Endothelial cell of umbilical vein (primary cell): ENCODE measurements around the gene SP1. TPM values are rescaled to one million over a fixed set of nuclear protein-coding genes. Genes with fewer than 3 reads are reported as not detected.
A peak's percentile ranks its signal among the peaks of the same experiment; 100 is the strongest.
"Not testable (repeated sequence)": the region's sequence is repeated elsewhere in the genome, so short reads cannot be mapped to it uniquely, and the experiment has no call there.

Experiments used
- BruUV-seq: library from RNA; stranded (reverse); fragments of 400-500 nt; replicated peaks from 2 replicates; lab custom pipeline; 2021; lab: Mats Ljungman, UMichigan
- CTCF ChIA-PET: fragments of 300-600, 350-600 bp; sonication (Branson Sonifier 250); formaldehyde crosslinking; loops from one replicate; lab custom pipeline; 2021; ENCODE audit warnings: antibody characterized with exemption, inconsistent platforms; lab: Charles Lee
- POLR2A ChIA-PET: fragments of 300-600, 350-600 bp; sonication (Branson Sonifier 250); formaldehyde crosslinking; loops from one replicate; lab custom pipeline; 2021; ENCODE audit warnings: antibody characterized with exemption, inconsistent platforms; lab: Charles Lee
- DNase-seq: peaks from one replicate; pipeline ENCODE4 v3.0.0-alpha.2; 2011; ENCODE audit warnings: low read depth, low spot score
- FAIRE-seq: peaks from 2 replicates; lab custom pipeline; 2011; peaks lifted over from hg19 to GRCh38; lab: Jason Lieb, UNC
- H2AFZ ChIP-seq: 2 replicates; pipeline ENCODE4 v1.6.0; 2012; ENCODE audit warnings: low read depth, low read length, control low read depth, inconsistent platforms
- H3K27ac ChIP-seq: 2 replicates; pipeline ENCODE4 v1.5.1; 2011; ENCODE audit warnings: low read depth, mild to moderate bottlenecking, control low read depth, low read length, moderate library complexity; ENCODE audit not compliant: insufficient read depth
- H3K27me3 ChIP-seq, 2 experiments: 2 replicates each; pipeline versions ENCODE4 v1.6.0 to v1.6.1; 2011; ENCODE audit warnings: low read length in 2 of 2, mixed read lengths in 1 of 2; ENCODE audit not compliant: control insufficient read depth in 2 of 2, insufficient read depth in 2 of 2
- H3K36me3 ChIP-seq, 2 experiments: 2 replicates in 1 of 2; 3 replicates in 1 of 2; pipeline ENCODE4 v1.5.1; 2011; ENCODE audit warnings: low read length in 2 of 2, mild to moderate bottlenecking in 1 of 2, moderate library complexity in 1 of 2; ENCODE audit not compliant: control insufficient read depth in 2 of 2, insufficient read depth in 2 of 2; ENCODE audit errors: extremely low read depth in 1 of 2
- H3K4me1 ChIP-seq: 3 replicates; pipeline ENCODE4 v1.5.1; 2011; ENCODE audit warnings: mild to moderate bottlenecking, low read length; ENCODE audit not compliant: control insufficient read depth, insufficient read depth; ENCODE audit errors: extremely low read depth
- H3K4me2 ChIP-seq: 2 replicates; pipeline ENCODE4 v1.6.1; 2011; ENCODE audit warnings: low read length, control low read depth, mixed read lengths; ENCODE audit not compliant: insufficient read depth
- H3K4me3 ChIP-seq, 3 experiments: fragments of 200-600 bp in 1 of 3; sonication (generic), shearing (Covaris generic) in 1 of 3; replicated peaks in 1 of 3; 2 replicates each; pipeline ENCODE4 v1.5.1; 2011 to 2016; ENCODE audit warnings: control low read depth in 3 of 3, low read length in 3 of 3, mild to moderate bottlenecking in 2 of 3, inconsistent platforms in 1 of 3, low read depth in 1 of 3, moderate library complexity in 1 of 3; ENCODE audit not compliant: insufficient read depth in 1 of 3
- H3K79me2 ChIP-seq: 2 replicates; pipeline ENCODE4 v1.6.0; 2012; ENCODE audit warnings: low read length, inconsistent platforms; ENCODE audit not compliant: control insufficient read depth, insufficient read depth
- H3K9ac ChIP-seq: replicated peaks from 2 replicates; pipeline ENCODE3; 2011; ENCODE audit warnings: low read length, control low read depth; ENCODE audit not compliant: insufficient read depth; ENCODE audit errors: extremely low read depth
- H3K9me1 ChIP-seq: replicated peaks from 3 replicates; pipeline ENCODE4 v1.6.0; 2011; ENCODE audit warnings: mild to moderate bottlenecking, low read length; ENCODE audit not compliant: control insufficient read depth, insufficient read depth; ENCODE audit errors: extremely low read depth
- H3K9me3 ChIP-seq: replicated peaks from 2 replicates; pipeline ENCODE4 v1.5.1; 2012; ENCODE audit warnings: low read length, inconsistent platforms; ENCODE audit not compliant: control insufficient read depth, insufficient read depth
- H4K20me1 ChIP-seq: replicated peaks from 2 replicates; pipeline ENCODE3; 2011; ENCODE audit warnings: mild to moderate bottlenecking, low read length; ENCODE audit not compliant: control insufficient read depth, insufficient read depth; ENCODE audit errors: extremely low read depth
- EZH2 ChIP-seq: IDR thresholded peaks from 2 replicates; pipeline ENCODE4 v1.6.1; 2012; ENCODE audit warnings: borderline replicate concordance, low read depth, mild to moderate bottlenecking, moderate library complexity, low read length, inconsistent platforms; ENCODE audit not compliant: severe bottlenecking
- JUN ChIP-seq: IDR thresholded peaks from 2 replicates; pipeline ENCODE4 v1.6.1; 2011; ENCODE audit warnings: borderline replicate concordance, low read depth; ENCODE audit not compliant: insufficient read length, insufficient read depth
- MAX ChIP-seq: IDR thresholded peaks from 2 replicates; pipeline ENCODE4 v1.6.1; 2011; ENCODE audit not compliant: insufficient read depth, insufficient read length
- POLR2A ChIP-seq: IDR thresholded peaks from 2 replicates; pipeline ENCODE4 v1.6.1; 2012; ENCODE audit warnings: low read depth, mild to moderate bottlenecking, control low read depth, low read length
- POLR2AphosphoS5 ChIP-seq: IDR thresholded peaks from 2 replicates; pipeline ENCODE4 v1.6.1; 2012; ENCODE audit warnings: low read depth, mild to moderate bottlenecking, control low read depth, low read length, moderate library complexity; ENCODE audit not compliant: insufficient read depth
- dilution Hi-C: fragments of 300-500 bp; cut with MboI; formaldehyde crosslinking; loops from one replicate; pipeline ENCODE4 v1.15.0; 2019; ENCODE audit warnings: low sequenced_read_pairs; ENCODE audit not compliant: extremely low pct_ligation_motif_present
- intact Hi-C: fragments of 100-400 bp; cut with micrococcal nuclease; formaldehyde crosslinking; loops from one replicate; pipeline ENCODE4 v1.10.0; 2022
- polyA plus RNA-seq, 4 experiments: library from polyadenylated mRNA; depleted of rRNA in 3 of 4; stranded (reverse) in 3 of 4; unstranded in 1 of 4; fragments of >200 nt; gene quantifications; 2 replicates each; pipeline versions ENCODE4 v1.2.1 to v1.2.3, GENCODE V29; 2011 to 2012; ENCODE audit warnings: missing spikeins in 1 of 4
- total RNA-seq: library from RNA; stranded (reverse); gene quantifications from 2 replicates; pipeline ENCODE4 v1.2.3, GENCODE V29; 2021

The SP1 gene
- total and polyA plus RNA-seq, 2 donors (not counting 3 experiments of a cell fraction or from before 2014, with no cell fraction given): 34.8 to 56.3 TPM

- Histone ChIP-seq H3K27me3 (no peaks in the 10 kb centered on the region), H3K9me3 (no peaks in the 10 kb centered on the region), H3K79me2 (peaks cover 16% of the 10 kb centered on the region), H2AFZ (peak within 1 kb of the TSS; percentile 97), H3K9ac (peak within 1 kb of the TSS; percentile 88), H3K4me2 (peak within 1 kb of the TSS; percentile 96), H3K27ac (peak within 1 kb of the TSS; percentile 65), H3K9me1 (no peaks in the 10 kb centered on the region), H3K4me3 (peak within 1 kb of the TSS; percentile 65 to 99 (median 96)), H3K4me1 (peaks cover 12% of the 10 kb centered on the region), H4K20me1 (no peaks in the 10 kb centered on the region), H3K36me3 (peaks cover 0 to 4% of the 10 kb centered on the region in 2 experiments)
- peak; percentile 98 for FAIRE-seq
- CTCF ChIA-PET: interaction anchor here (0.6 to 1.9 kb wide), 8 partner anchors 9 to 464 kb away, joined by 3 to 10 read pairs (median 4); partner anchors contain the start of genes AAAS and SP1
- POLR2A ChIA-PET: interaction anchor here (0.5 to 1.2 kb wide), 5 partner anchors 9 to 62 kb away, joined by 3 to 14 read pairs (median 4); partner anchors contain the start of gene TARBP2
- dilution Hi-C loops (no loop called here), intact Hi-C loops (loop anchor here (1.0 kb wide), 2 partner anchors 10 to 61 kb away; partner anchors contain the start of gene SP1)
- BruUV-seq: TSS peak; percentile 52
- peak; percentile 99 for DNase-seq
- TF ChIP-seq POLR2A (peak; percentile 94), POLR2AphosphoS5 (peak; percentile 79), MAX (no peak)
Observed at GRCh38 chr12:53441040-53441833, 61.3 kb downstream of the SP1 start, which contains the start of gene PRR13. PRR13 (plus strand) TSS chr12:53441734; CDS start chr12:53442715, 981 bp downstream.

GRCh38 chr12:53443955-53444354 lies 64.0 kb downstream of the SP1 start:
- peaks cover 0 to 9% of the 10 kb centered on the region in 2 experiments for H3K36me3 ChIP-seq
- no peak overlapping the region for H3K4me2 ChIP-seq
- ChIA-PET POLR2A (no interaction called here), CTCF (no interaction called here)
- H2AFZ ChIP-seq: no peak overlapping the region
- no peaks in the 10 kb centered on the region for H3K9me1 ChIP-seq
- H4K20me1 ChIP-seq: no peaks in the 10 kb centered on the region
- TF ChIP-seq JUN (no peak), EZH2 (no peak), POLR2A (no peak)
- no peak overlapping the region for H3K4me3 ChIP-seq
- no TSS peak for BruUV-seq
- intact Hi-C loops: no loop called here
- peaks cover 12% of the 10 kb centered on the region for H3K4me1 ChIP-seq
- dilution Hi-C loops: no loop called here
- H3K9ac ChIP-seq: no peak overlapping the region
- H3K79me2 ChIP-seq: peaks cover 16% of the 10 kb centered on the region
- no peak for DNase-seq
- no peak for FAIRE-seq
- H3K27ac ChIP-seq: no peak overlapping the region
- H3K9me3 ChIP-seq: no peaks in the 10 kb centered on the region
- H3K27me3 ChIP-seq: no peaks in the 10 kb centered on the region

GRCh38 chr12:53444593-53445325 lies 64.8 kb downstream of the SP1 start:
- H3K79me2 ChIP-seq: peaks cover 16% of the 10 kb centered on the region
- peaks cover 12% of the 10 kb centered on the region for H3K4me1 ChIP-seq
- H3K27me3 ChIP-seq, intact Hi-C loops, H3K4me3 ChIP-seq, DNase-seq, BruUV-seq, H3K9me1 ChIP-seq, H3K36me3 ChIP-seq, CTCF ChIA-PET, H2AFZ ChIP-seq, H3K4me2 ChIP-seq, H3K9ac ChIP-seq, POLR2A ChIA-PET, H3K9me3 ChIP-seq, H3K27ac ChIP-seq, H4K20me1 ChIP-seq, dilution Hi-C loops, FAIRE-seq: not testable (repeated sequence)
